HL-60/S4 treated with retinoic acid at 250 ng/mL for 4 days and 3 days (cell line): ENCODE results near the gene CDKN1A.
"Not testable (repeated sequence)": the region's sequence is repeated elsewhere in the genome, so short reads cannot be mapped to it uniquely, and the experiment has no call there.

ENCODE experiments used
- in situ Hi-C: fragments of 300-500 bp; cut with MboI; formaldehyde crosslinking; loops from 2 replicates; pipeline ENCODE4 v1.7.0; 2022; ENCODE audit warnings: low sequenced_read_pairs

Gene CDKN1A

GRCh38 chr6:36695414-36695813, 16.9 kb downstream of the CDKN1A start:
- in situ Hi-C loops = no loop called here

- in situ Hi-C loops = no loop called here
Measured at GRCh38 chr6:36697481-36697903, 19.0 kb downstream of the CDKN1A start, which contains the start of gene RAB44. Gene RAB44, plus strand, starts transcription at chr6:36697826. Its CDS starts 6,410 bp downstream, at chr6:36704236.

GRCh38 chr6:36698196-36698595, 19.7 kb downstream of the CDKN1A start:
- in situ Hi-C loops = no loop called here

- in situ Hi-C loops = no loop called here
Measured at GRCh38 chr6:36698871-36699271, 20.4 kb downstream of the CDKN1A start.

GRCh38 chr6:36699348-36699747, 20.8 kb downstream of the CDKN1A start:
- in situ Hi-C loops = no loop called here

- in situ Hi-C loops = no loop called here
Measured at GRCh38 chr6:36700071-36700812, 21.7 kb downstream of the CDKN1A start.

- in situ Hi-C loops = no loop called here
Measured at GRCh38 chr6:36700831-36701230, 22.3 kb downstream of the CDKN1A start.

GRCh38 chr6:36701401-36701991, 23.0 kb downstream of the CDKN1A start:
- in situ Hi-C loops = no loop called here

- in situ Hi-C loops = no loop called here
Measured at GRCh38 chr6:36702656-36703055, 24.1 kb downstream of the CDKN1A start.

- in situ Hi-C loops = no loop called here
Measured at GRCh38 chr6:36703081-36703606, 24.6 kb downstream of the CDKN1A start.

GRCh38 chr6:36703982-36704381, 25.5 kb downstream of the CDKN1A start:
- in situ Hi-C loops = no loop called here

- in situ Hi-C loops = not testable (repeated sequence)
Measured at GRCh38 chr6:36704961-36705577, 26.6 kb downstream of the CDKN1A start.

- in situ Hi-C loops = no loop called here
Measured at GRCh38 chr6:36706339-36706738, 27.8 kb downstream of the CDKN1A start.

- in situ Hi-C loops = no loop called here
Measured at GRCh38 chr6:36712816-36713215, 34.3 kb downstream of the CDKN1A start.

- in situ Hi-C loops = no loop called here
Measured at GRCh38 chr6:36713846-36714245, 35.3 kb downstream of the CDKN1A start.

GRCh38 chr6:36714511-36714910, 36.0 kb downstream of the CDKN1A start:
- in situ Hi-C loops = no loop called here

GRCh38 chr6:36715469-36715868, 37.0 kb downstream of the CDKN1A start:
- in situ Hi-C loops = no loop called here

- in situ Hi-C loops = no loop called here
Measured at GRCh38 chr6:36716476-36717093, 38.1 kb downstream of the CDKN1A start.

- in situ Hi-C loops = no loop called here
Measured at GRCh38 chr6:36717231-36717825, 38.8 kb downstream of the CDKN1A start.

GRCh38 chr6:36717871-36718540, 39.5 kb downstream of the CDKN1A start:
- in situ Hi-C loops = no loop called here
